DND-41 (cell line): ENCODE data around the gene MINPP1.

Experiments used
- EZH2 ChIP-seq: IDR thresholded peaks from 3 replicates; pipeline ENCODE4 v1.6.1; 2012; ENCODE audit warnings: borderline replicate concordance, low read depth, mild to moderate bottlenecking, moderate library complexity, low read length, inconsistent platforms; ENCODE audit not compliant: severe bottlenecking
- TF ChIP-seq, protein P1 (sequence below): IDR thresholded peaks from 2 replicates; pipeline ENCODE4 v1.5.1; 2012; ENCODE audit warnings: borderline replicate concordance, low read length, moderate library complexity, mild to moderate bottlenecking; ENCODE audit not compliant: poor library complexity, severe bottlenecking; ENCODE audit errors: extremely low read depth

DNA sequence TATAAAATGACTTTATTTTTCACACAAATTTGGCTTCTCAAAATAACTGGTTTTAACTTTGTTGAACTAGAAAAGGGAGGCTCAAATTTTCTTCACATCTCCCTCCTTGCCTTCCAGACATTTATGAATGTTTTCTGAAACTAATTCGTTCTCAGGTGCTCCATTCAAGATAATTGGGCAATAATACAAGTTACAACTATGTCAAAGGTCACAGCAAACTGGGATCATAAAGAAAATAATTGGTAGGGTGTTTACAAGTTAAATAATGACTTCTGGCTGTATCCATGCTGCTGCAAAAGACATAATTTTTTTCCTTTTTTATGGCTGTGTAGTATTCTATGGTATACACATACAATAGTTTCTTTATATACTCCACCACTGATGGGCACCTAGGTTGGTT, 75.3 kb downstream of the MINPP1 start:
- TF ChIP-seq, protein P1, sequence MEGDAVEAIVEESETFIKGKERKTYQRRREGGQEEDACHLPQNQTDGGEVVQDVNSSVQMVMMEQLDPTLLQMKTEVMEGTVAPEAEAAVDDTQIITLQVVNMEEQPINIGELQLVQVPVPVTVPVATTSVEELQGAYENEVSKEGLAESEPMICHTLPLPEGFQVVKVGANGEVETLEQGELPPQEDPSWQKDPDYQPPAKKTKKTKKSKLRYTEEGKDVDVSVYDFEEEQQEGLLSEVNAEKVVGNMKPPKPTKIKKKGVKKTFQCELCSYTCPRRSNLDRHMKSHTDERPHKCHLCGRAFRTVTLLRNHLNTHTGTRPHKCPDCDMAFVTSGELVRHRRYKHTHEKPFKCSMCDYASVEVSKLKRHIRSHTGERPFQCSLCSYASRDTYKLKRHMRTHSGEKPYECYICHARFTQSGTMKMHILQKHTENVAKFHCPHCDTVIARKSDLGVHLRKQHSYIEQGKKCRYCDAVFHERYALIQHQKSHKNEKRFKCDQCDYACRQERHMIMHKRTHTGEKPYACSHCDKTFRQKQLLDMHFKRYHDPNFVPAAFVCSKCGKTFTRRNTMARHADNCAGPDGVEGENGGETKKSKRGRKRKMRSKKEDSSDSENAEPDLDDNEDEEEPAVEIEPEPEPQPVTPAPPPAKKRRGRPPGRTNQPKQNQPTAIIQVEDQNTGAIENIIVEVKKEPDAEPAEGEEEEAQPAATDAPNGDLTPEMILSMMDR, result no peak
- TF ChIP-seq EZH2, result no peak
